ENCODE data around the gene LGALS8. TPM values are rescaled to one million over a fixed set of nuclear protein-coding genes. Genes with fewer than 3 reads are reported as not detected.
A peak's percentile ranks its signal among the peaks of the same experiment; 100 is the strongest.

Gene LGALS8
- total RNA-seq, 2 donors from 2014 or later, result 103 to 113 TPM

DNA sequence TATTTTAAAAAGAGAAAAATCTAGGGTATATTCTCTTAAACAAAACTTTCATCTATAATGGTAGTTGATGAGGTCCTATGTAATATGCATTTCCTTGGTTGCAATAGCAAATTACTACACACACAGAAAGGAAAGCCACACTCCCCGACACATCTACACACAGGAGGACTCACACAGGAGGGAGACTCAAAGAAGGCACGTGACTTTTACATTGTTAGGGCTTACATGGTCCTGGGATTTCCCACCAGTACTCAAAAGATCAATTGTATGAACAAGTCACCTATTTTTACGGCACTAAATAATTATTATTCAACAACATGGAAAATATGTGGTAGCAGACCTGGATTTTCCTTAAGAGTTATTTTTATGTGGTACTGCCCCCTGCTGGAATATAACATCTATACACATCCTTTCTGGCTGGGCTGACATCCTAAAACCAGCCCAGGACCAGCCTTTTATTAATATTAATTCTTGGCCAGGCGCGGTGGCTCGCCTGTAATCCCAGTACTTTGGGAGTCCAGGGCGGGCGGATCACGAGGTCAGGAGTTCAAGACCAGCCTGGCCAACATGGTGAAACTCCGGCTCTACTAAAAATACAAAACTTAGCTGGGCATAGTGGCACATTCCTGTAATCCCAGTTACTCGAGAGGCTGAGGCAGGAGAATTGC, 33.9 kb upstream of the LGALS8 start:
- no peak overlapping the region for H3K4me3 ChIP-seq
- H3K36me3 ChIP-seq, result no peaks in the 10 kb centered on the region
- no peak for DNase-seq (ENCODE audit: low spot score)
- no peaks in the 10 kb centered on the region for H3K27me3 ChIP-seq
- TF ChIP-seq, protein P1, sequence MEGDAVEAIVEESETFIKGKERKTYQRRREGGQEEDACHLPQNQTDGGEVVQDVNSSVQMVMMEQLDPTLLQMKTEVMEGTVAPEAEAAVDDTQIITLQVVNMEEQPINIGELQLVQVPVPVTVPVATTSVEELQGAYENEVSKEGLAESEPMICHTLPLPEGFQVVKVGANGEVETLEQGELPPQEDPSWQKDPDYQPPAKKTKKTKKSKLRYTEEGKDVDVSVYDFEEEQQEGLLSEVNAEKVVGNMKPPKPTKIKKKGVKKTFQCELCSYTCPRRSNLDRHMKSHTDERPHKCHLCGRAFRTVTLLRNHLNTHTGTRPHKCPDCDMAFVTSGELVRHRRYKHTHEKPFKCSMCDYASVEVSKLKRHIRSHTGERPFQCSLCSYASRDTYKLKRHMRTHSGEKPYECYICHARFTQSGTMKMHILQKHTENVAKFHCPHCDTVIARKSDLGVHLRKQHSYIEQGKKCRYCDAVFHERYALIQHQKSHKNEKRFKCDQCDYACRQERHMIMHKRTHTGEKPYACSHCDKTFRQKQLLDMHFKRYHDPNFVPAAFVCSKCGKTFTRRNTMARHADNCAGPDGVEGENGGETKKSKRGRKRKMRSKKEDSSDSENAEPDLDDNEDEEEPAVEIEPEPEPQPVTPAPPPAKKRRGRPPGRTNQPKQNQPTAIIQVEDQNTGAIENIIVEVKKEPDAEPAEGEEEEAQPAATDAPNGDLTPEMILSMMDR (IDR thresholded peaks at IDR 0.05), result peak in 1 of 2 donors; percentile 76
- H3K4me1 ChIP-seq, result peaks cover 0 to 12% of the 10 kb centered on the region in 2 donors
- H3K27ac ChIP-seq, result no peak overlapping the region
- no peaks in the 10 kb centered on the region for H3K9me3 ChIP-seq

DNA sequence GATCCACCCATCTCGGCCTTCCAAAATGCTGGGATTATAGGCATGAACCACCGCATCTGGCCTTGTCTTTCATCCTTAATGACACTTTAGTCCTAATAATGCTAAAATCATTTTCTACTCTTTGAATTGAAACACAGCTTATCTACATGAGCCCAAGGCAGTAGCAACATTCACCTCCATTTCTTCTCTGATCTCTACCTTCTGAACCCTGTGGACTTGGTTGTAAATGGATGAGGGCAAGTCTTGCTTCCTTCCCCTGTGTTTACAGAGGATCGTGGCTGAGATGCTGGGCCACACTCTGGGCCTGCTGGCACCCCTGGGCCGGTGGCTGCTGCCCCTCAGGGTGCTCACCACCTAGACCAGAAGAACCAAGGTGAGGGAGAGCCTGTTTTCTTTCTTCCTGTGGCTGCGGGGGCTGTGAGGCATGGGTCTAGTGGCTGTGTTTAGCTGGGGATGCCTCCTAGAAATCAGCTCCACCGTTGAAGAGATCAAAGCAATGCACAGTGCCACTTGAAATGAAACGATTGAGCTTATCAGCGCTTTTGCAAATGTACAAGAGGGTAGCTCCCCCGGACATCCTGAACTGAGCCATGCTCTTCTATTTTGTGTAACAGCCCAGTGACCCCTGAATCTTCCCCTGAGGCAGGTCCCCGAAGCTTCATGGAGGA, 32.2 kb upstream of the LGALS8 start:
- Histone ChIP-seq H3K9me3 (no peaks in the 10 kb centered on the region), H3K27ac (no peak overlapping the region), H3K4me3 (no peak overlapping the region), H3K4me1 (peaks cover 0 to 12% of the 10 kb centered on the region in 2 donors), H3K27me3 (no peaks in the 10 kb centered on the region), H3K36me3 (no peaks in the 10 kb centered on the region)
- TF ChIP-seq, protein P1 (IDR thresholded peaks at IDR 0.05), result no peak
- no peak for DNase-seq (ENCODE audit: low spot score)

DNA sequence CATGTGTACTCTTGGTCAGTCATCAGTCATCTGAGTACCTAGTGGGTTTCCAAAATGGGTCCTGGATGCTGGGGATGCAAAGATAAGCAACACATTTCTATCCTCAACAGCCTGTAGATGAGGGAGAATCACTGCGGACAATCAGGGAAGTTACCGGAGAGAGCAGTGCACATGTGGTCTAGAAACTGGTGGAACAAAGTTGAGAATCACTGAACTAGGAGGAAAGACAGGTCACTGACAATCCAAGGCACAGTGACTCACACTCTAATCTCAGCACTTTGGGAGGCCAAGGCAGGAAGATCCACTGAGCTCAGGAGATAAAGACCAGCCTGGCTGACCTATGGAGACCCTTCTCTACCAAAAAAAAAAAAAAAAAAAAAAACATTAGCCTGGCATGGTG, 31.4 kb upstream of the LGALS8 start:
- TF ChIP-seq, protein P1 (IDR thresholded peaks at IDR 0.05), result no peak
- no peak overlapping the region for H3K4me3 ChIP-seq
- H3K27me3 ChIP-seq, result no peaks in the 10 kb centered on the region

DNA sequence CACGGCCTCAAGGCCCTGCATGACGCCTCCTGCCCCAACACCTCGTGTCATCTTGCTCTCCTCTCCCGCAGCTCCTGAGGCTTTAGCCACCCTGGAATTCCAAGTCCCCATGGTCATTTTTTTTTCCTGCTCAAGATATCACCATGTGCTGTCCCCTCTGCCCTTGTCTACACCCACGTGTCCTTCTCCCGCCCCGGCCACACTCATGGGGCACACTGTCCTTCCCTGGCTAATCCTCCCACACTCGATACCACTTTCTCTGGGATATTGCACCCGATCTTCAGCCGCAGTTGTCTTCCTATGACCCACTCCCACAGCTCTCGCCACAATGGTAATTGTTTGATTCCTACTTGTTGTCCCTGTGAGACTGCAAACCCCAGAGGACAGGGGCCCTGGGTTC, 29.7 kb upstream of the LGALS8 start:
- H3K27ac ChIP-seq, result peak overlapping the region in 1 of 2 donors; percentile 53
- no peak for DNase-seq (ENCODE audit: low spot score)

More for the DNA sequence above, 31.4 kb upstream of the LGALS8 start:
- Histone ChIP-seq H3K27ac (no peak overlapping the region), H3K36me3 (no peaks in the 10 kb centered on the region), H3K9me3 (no peaks in the 10 kb centered on the region), H3K4me1 (peaks cover 0 to 12% of the 10 kb centered on the region in 2 donors)
- DNase-seq (ENCODE audit: low spot score), result no peak

DNA sequence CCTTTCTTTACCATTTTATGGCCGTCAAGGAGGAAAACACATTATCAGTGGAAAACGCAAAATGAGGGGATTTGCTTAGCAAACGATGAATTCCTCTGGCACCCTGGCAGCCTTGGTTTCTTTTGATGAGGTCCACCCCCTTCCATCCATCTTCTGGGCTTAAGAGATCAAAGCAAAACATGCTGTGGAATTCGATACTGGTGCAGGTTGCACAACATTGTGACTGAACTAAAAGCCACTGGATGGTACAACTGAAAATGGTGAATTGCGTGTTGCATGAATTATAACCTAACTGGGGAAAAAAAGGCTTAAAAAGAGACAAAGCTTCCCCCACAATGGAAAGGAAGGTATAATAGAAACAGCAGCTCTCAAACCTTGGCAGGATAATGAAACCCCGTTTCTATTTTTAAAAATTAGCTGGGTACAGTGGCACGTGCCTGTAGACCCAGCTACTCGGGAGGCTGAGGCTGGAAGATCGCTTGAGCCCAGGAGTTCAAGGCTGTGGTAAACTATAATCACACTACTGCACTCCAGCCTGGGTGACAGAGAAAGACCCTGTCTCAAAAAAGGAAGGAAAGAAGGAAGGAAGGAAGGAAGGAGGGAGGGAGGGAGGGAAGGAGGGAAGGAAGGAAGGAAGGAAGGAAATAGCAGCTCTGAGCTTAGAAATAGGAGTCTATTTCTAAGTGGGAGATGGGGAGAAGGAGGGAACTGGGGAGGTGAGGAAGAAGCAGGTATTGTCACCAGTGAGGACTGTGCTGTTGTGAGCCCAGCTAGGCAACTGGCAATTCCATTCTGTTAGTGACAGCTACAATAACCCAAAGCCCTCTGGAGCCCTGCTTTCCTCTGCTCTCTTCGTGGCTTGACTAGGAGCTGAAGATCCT, 29.0 kb upstream of the LGALS8 start:
- peak; percentile 9 for DNase-seq (ENCODE audit: low spot score)
- peak overlapping the region in 1 of 2 donors; percentile 53 for H3K27ac ChIP-seq

More for the DNA sequence above, 29.7 kb upstream of the LGALS8 start:
- Histone ChIP-seq H3K4me1 (peaks cover 0 to 12% of the 10 kb centered on the region in 2 donors), H3K9me3 (no peaks in the 10 kb centered on the region), H3K27me3 (no peaks in the 10 kb centered on the region), H3K4me3 (no peak overlapping the region), H3K36me3 (no peaks in the 10 kb centered on the region)
- TF ChIP-seq, protein P1 (IDR thresholded peaks at IDR 0.05), result no peak

More for the DNA sequence above, 29.0 kb upstream of the LGALS8 start:
- Histone ChIP-seq H3K4me1 (peaks cover 0 to 12% of the 10 kb centered on the region in 2 donors), H3K4me3 (no peak overlapping the region), H3K9me3 (no peaks in the 10 kb centered on the region), H3K36me3 (no peaks in the 10 kb centered on the region), H3K27me3 (no peaks in the 10 kb centered on the region)
- TF ChIP-seq, protein P1 (IDR thresholded peaks at IDR 0.05), result no peak
